Sigmoid colon (tissue), 4 donors: Measurements from ENCODE around the gene WNT5B.

Experiments
- EP300 ChIP-seq, 4 donors: sonication (generic); formaldehyde crosslinking; IDR thresholded peaks; one replicate each; pipeline ENCODE4 v1.6.1; 2017; ENCODE audit warnings: antibody characterized with exemption in 4 of 4
- POLR2A ChIP-seq, 2 donors: fragments of 450-650 bp; IDR thresholded peaks; one replicate each; pipeline ENCODE4 v1.6.1; 2016; ENCODE audit warnings: antibody characterized with exemption in 2 of 2, mild to moderate bottlenecking in 2 of 2, moderate library complexity in 2 of 2
- POLR2AphosphoS5 ChIP-seq, 4 donors: sonication (generic); formaldehyde crosslinking; IDR thresholded peaks; one replicate each; pipeline ENCODE4 v1.6.1; 2017; ENCODE audit warnings: antibody characterized with exemption in 4 of 4
- TF ChIP-seq, protein P1 (sequence below), 4 experiments: fragments of 450-650 bp in 3 of 4; fragments of 200-600 bp in 1 of 4; IDR thresholded peaks; one replicate each; pipeline ENCODE4 v1.5.1; 2016 to 2019; ENCODE audit warnings: antibody characterized with exemption in 4 of 4, mild to moderate bottlenecking in 3 of 4, moderate library complexity in 2 of 4

- TF ChIP-seq, protein P1, sequence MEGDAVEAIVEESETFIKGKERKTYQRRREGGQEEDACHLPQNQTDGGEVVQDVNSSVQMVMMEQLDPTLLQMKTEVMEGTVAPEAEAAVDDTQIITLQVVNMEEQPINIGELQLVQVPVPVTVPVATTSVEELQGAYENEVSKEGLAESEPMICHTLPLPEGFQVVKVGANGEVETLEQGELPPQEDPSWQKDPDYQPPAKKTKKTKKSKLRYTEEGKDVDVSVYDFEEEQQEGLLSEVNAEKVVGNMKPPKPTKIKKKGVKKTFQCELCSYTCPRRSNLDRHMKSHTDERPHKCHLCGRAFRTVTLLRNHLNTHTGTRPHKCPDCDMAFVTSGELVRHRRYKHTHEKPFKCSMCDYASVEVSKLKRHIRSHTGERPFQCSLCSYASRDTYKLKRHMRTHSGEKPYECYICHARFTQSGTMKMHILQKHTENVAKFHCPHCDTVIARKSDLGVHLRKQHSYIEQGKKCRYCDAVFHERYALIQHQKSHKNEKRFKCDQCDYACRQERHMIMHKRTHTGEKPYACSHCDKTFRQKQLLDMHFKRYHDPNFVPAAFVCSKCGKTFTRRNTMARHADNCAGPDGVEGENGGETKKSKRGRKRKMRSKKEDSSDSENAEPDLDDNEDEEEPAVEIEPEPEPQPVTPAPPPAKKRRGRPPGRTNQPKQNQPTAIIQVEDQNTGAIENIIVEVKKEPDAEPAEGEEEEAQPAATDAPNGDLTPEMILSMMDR (IDR thresholded peaks at IDR 0.05): no peak
- no peak for TF ChIP-seq POLR2A (IDR thresholded peaks at IDR 0.05)
- no peak for TF ChIP-seq EP300 (IDR thresholded peaks at IDR 0.05)
- TF ChIP-seq POLR2AphosphoS5 (IDR thresholded peaks at IDR 0.05): peak in 3 of 4 donors; percentile 38 to 61 (median 44)
Measured at GRCh38 chr12:1644534-1645438, 15.8 kb downstream of the WNT5B start.
